GM23338 (cell line): ENCODE data around the gene ZFR2.

ENCODE experiments used
- CTCF ChIP-seq, 2 experiments: fragments of 200-600 bp in 1 of 2; sonication (generic) in 1 of 2; conservative IDR thresholded peaks; 2 replicates each; pipeline versions ENCODE4 v1.5.1 to v1.6.1; 2016 to 2017; ENCODE audit warnings: antibody characterized with exemption in 2 of 2, low read depth in 2 of 2, mild to moderate bottlenecking in 2 of 2, moderate library complexity in 1 of 2
- EZH2 ChIP-seq: fragments of 200-600 bp; sonication (generic); IDR thresholded peaks from one replicate; pipeline ENCODE4 v1.8.0; 2017; ENCODE audit warnings: antibody characterized with exemption, mild to moderate bottlenecking, low read depth; ENCODE audit not compliant: unreplicated experiment
- EZH2phosphoT487 ChIP-seq: fragments of 200-600 bp; sonication (generic); IDR thresholded peaks from one replicate; pipeline ENCODE4 v1.8.1; 2018; ENCODE audit warnings: antibody characterized with exemption; ENCODE audit not compliant: unreplicated experiment
- JUNB ChIP-seq: IDR thresholded peaks from one replicate; pipeline ENCODE4 v1.6.1; 2016; ENCODE audit warnings: antibody characterized with exemption; ENCODE audit not compliant: unreplicated experiment
- TF ChIP-seq, protein P1 (sequence below): IDR thresholded peaks from one replicate; pipeline ENCODE4 v1.6.1; 2018; ENCODE audit warnings: antibody characterized with exemption; ENCODE audit not compliant: unreplicated experiment

DNA sequence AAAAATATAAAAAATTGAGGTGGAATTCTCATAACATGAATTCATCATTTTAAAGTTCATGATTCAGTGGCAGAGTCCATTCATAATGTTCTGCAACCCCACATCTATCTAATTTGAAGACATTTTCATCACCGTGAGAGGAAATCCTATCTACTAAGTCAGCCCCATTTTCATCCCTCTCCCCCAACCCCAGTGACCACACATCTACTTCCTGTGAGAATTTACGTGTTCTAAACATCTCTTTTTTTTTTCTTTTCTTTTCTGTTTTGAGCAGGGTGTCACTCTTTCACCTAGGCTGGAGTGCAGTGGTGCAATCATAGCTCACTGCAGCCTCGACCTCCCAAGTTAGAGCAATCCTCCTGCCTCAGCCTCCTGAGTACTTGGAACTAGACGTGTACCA is 29.1 kb upstream of the ZFR2 start:
- TF ChIP-seq CTCF (conservative IDR thresholded peaks at IDR 0.05; ENCODE audit: low read depth in 2 of 2) (no peak), JUNB (no peak), EZH2phosphoT487 (no peak), EZH2 (no peak)
- TF ChIP-seq, protein P1, sequence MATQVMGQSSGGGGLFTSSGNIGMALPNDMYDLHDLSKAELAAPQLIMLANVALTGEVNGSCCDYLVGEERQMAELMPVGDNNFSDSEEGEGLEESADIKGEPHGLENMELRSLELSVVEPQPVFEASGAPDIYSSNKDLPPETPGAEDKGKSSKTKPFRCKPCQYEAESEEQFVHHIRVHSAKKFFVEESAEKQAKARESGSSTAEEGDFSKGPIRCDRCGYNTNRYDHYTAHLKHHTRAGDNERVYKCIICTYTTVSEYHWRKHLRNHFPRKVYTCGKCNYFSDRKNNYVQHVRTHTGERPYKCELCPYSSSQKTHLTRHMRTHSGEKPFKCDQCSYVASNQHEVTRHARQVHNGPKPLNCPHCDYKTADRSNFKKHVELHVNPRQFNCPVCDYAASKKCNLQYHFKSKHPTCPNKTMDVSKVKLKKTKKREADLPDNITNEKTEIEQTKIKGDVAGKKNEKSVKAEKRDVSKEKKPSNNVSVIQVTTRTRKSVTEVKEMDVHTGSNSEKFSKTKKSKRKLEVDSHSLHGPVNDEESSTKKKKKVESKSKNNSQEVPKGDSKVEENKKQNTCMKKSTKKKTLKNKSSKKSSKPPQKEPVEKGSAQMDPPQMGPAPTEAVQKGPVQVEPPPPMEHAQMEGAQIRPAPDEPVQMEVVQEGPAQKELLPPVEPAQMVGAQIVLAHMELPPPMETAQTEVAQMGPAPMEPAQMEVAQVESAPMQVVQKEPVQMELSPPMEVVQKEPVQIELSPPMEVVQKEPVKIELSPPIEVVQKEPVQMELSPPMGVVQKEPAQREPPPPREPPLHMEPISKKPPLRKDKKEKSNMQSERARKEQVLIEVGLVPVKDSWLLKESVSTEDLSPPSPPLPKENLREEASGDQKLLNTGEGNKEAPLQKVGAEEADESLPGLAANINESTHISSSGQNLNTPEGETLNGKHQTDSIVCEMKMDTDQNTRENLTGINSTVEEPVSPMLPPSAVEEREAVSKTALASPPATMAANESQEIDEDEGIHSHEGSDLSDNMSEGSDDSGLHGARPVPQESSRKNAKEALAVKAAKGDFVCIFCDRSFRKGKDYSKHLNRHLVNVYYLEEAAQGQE, result no peak
